Endothelial cell (in vitro differentiated cells): ENCODE data around the gene MCAT. TPM values are rescaled to one million over a fixed set of nuclear protein-coding genes. Genes with fewer than 3 reads are reported as not detected.
A peak's percentile ranks its signal among the peaks of the same experiment; 100 is the strongest.

Experiments
- DNase-seq: peaks from one replicate; pipeline ENCODE4 v3.0.0; 2021; ENCODE audit warnings: low spot score
- H3K27ac Mint-ChIP-seq: one replicate; pipeline ENCODE4 v1.8.0; 2021; ENCODE audit warnings: mixed read lengths, inconsistent platforms; ENCODE audit not compliant: unreplicated experiment
- H3K27me3 Mint-ChIP-seq: one replicate; pipeline ENCODE4 v1.8.0; 2021; ENCODE audit warnings: mild to moderate bottlenecking, moderate library complexity, mixed read lengths, inconsistent platforms; ENCODE audit not compliant: unreplicated experiment
- H3K36me3 Mint-ChIP-seq: one replicate; pipeline ENCODE4 v1.8.0; 2021; ENCODE audit warnings: mild to moderate bottlenecking, low read depth, mixed read lengths, inconsistent platforms; ENCODE audit not compliant: unreplicated experiment
- H3K4me1 Mint-ChIP-seq: one replicate; pipeline ENCODE4 v1.8.0; 2021; ENCODE audit warnings: mild to moderate bottlenecking, mixed read lengths, inconsistent platforms; ENCODE audit not compliant: unreplicated experiment
- H3K4me3 Mint-ChIP-seq: one replicate; pipeline ENCODE4 v1.8.0; 2021; ENCODE audit warnings: mild to moderate bottlenecking, mixed read lengths, inconsistent platforms; ENCODE audit not compliant: unreplicated experiment
- H3K9me3 Mint-ChIP-seq: one replicate; pipeline ENCODE4 v1.8.0; 2021; ENCODE audit warnings: mixed read lengths, inconsistent platforms; ENCODE audit not compliant: unreplicated experiment
- total RNA-seq: library from RNA; stranded (reverse); fragmentation: NEBNext Ultra II Directional; extraction: Animal tissue kit (Norgen Biotek cat#: 25700); gene quantifications from one replicate; pipeline ENCODE4 v1.2.1, GENCODE V29; 2021; ENCODE audit not compliant: unreplicated experiment
- TF ChIP-seq, protein P1 (sequence below): fragments of 200-600 bp; sonication (generic); IDR thresholded peaks from one replicate; pipeline ENCODE4 v1.5.0; 2021; ENCODE audit warnings: antibody characterized with exemption; ENCODE audit not compliant: unreplicated experiment

Gene MCAT
- total RNA-seq, 1 donor from 2014 or later, result 10.3 TPM

DNA sequence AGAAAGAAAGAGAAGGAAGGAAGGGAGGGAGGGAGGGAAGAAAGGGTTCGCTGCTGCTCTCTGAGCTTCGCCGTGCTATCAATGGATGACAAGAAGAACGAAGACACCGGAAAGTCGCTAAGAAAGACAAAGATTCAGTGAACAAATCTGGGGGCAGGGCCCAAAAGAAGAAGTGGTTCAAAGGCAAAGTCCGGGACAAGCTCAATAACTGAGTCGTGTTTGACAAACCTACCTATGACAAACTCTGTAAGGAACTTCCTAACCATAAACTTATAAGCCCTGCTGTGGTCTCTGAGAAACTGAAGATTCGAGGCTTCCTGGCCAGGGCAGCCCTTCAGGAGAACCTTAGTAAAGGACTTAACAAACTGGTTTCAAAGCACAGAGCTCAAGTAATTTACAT is 51.1 kb downstream of the MCAT start:
- Mint-ChIP-seq H3K4me3 (no peak overlapping the region), H3K4me1 (peaks cover 3% of the 10 kb centered on the region), H3K27me3 (peaks cover 2% of the 10 kb centered on the region), H3K9me3 (peaks cover 5% of the 10 kb centered on the region), H3K36me3 (peaks cover 12% of the 10 kb centered on the region), H3K27ac (no peak overlapping the region)
- TF ChIP-seq, protein P1, sequence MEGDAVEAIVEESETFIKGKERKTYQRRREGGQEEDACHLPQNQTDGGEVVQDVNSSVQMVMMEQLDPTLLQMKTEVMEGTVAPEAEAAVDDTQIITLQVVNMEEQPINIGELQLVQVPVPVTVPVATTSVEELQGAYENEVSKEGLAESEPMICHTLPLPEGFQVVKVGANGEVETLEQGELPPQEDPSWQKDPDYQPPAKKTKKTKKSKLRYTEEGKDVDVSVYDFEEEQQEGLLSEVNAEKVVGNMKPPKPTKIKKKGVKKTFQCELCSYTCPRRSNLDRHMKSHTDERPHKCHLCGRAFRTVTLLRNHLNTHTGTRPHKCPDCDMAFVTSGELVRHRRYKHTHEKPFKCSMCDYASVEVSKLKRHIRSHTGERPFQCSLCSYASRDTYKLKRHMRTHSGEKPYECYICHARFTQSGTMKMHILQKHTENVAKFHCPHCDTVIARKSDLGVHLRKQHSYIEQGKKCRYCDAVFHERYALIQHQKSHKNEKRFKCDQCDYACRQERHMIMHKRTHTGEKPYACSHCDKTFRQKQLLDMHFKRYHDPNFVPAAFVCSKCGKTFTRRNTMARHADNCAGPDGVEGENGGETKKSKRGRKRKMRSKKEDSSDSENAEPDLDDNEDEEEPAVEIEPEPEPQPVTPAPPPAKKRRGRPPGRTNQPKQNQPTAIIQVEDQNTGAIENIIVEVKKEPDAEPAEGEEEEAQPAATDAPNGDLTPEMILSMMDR, result no peak
- no peak for DNase-seq

DNA sequence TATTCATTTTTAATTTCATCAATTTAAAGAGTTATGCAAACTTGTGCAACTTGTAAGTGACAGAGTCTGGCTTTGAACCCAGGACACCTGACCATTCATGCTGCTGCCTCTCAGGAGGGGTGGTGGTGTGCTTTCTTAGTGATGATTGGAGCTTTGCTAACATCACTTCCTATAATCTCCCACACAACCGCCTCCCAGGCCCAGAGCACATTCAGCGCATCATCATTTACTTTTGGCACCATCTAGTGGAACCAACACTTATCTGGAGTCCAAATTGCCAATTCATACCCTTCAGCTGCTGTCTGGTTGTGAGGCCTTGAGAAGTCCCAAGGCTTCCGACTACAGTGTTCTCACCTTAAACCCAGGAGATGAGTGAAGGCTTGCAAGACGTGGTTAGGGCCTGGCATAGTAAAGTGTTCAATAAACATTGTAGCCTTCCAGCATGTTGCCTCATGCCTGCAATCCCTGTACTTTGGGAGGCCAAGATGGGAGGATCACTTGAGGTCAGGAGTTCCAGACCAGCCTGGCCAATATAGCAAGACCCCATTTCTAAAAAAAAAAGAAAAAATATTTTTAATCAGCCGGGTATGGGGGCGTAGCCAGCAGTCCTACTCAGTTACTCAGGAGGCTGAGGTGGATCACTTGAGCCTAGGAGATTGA is 52.9 kb downstream of the MCAT start:
- DNase-seq, result peak; percentile 18
- TF ChIP-seq, protein P1, result peak; percentile 16
- no peaks in the 10 kb centered on the region for H3K9me3 Mint-ChIP-seq
- peaks cover 10% of the 10 kb centered on the region for H3K36me3 Mint-ChIP-seq
- H3K4me3 Mint-ChIP-seq, result no peak overlapping the region
- no peaks in the 10 kb centered on the region for H3K27me3 Mint-ChIP-seq
- H3K4me1 Mint-ChIP-seq, result peaks cover 3% of the 10 kb centered on the region
- H3K27ac Mint-ChIP-seq, result no peak overlapping the region

DNA sequence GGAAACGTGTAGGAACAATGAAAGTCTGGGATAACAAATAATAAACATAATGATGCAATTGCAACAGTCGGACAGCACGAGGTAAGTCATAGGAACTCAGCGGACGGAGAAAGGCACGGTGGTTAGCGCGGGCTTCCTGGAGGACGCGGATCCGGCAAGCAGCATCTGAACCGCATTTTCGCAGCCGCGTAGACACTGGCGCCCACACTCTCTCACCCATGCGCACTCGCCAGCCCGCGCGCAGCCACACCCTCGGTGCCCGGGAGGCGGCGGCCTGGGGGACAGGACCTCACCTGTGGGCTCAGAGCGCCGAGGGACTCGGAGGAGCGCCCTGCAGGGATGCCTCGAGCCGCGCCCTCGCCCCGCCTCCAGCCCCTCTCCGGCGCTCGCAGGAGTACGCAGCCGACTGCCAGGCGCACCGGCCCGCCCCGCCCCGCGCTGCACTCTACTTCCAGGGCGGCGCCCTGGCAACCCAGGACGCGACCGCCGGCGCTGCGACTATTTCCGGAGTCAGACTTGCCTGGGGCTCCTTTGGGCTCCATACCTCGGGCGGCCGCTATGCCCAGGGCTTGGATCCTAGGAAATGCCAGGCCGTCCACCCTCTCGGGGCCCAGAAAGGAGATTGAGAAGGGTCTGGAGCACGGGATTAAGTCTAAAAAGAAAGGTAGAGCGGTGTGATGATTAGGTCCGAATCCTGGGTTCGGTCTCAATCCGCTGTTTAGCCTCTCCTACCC is 54.0 kb downstream of the MCAT start, which contains the start of gene TTLL1:
Gene TTLL1, minus strand, starts transcription at position 408 of the 734 bp plus-strand sequence. CDS start 13,805 bp downstream, outside the sequence.
- peaks cover 12% of the 10 kb centered on the region for H3K36me3 Mint-ChIP-seq
- peak; percentile 87 for DNase-seq
- no peaks in the 10 kb centered on the region for H3K27me3 Mint-ChIP-seq
- H3K9me3 Mint-ChIP-seq, result no peaks in the 10 kb centered on the region
- H3K4me1 Mint-ChIP-seq, result peaks cover 3% of the 10 kb centered on the region
- H3K4me3 Mint-ChIP-seq, result peak within 1 kb of the TSS; percentile 92
- TF ChIP-seq, protein P1, result no peak
- peak within 1 kb of the TSS; percentile 1 for H3K27ac Mint-ChIP-seq

DNA sequence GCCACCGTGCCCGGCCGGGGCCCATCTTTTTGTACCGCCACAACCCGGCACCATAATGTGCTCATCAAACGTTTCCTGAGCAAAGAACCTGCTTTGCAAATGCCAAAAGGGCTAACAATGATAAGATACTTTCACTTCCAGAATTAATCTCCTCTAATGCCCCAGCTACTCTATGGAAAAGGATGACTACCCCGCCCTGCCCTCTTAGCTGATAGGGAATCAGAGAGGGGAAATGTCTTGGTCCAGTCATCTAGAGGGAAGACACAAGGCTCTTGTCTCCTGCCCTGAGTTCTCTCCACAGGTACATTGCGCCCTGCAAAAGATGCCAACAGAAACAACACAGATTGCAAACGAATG is 54.6 kb downstream of the MCAT start:
- peak overlapping the region; percentile 1 for H3K27ac Mint-ChIP-seq
- no peaks in the 10 kb centered on the region for H3K9me3 Mint-ChIP-seq
- peaks cover 3% of the 10 kb centered on the region for H3K4me1 Mint-ChIP-seq
- TF ChIP-seq, protein P1, result no peak
- DNase-seq, result no peak
- no peaks in the 10 kb centered on the region for H3K27me3 Mint-ChIP-seq
- peak overlapping the region; percentile 92 for H3K4me3 Mint-ChIP-seq
- H3K36me3 Mint-ChIP-seq, result peaks cover 12% of the 10 kb centered on the region
